Amniotic stem cell (primary cell): ENCODE measurements around the gene ADORA1.

Source experiments
- DNase-seq: peaks from one replicate; lab custom pipeline; 2025; lab: John Stamatoyannopoulos, UW

ADORA1 gene

DNA sequence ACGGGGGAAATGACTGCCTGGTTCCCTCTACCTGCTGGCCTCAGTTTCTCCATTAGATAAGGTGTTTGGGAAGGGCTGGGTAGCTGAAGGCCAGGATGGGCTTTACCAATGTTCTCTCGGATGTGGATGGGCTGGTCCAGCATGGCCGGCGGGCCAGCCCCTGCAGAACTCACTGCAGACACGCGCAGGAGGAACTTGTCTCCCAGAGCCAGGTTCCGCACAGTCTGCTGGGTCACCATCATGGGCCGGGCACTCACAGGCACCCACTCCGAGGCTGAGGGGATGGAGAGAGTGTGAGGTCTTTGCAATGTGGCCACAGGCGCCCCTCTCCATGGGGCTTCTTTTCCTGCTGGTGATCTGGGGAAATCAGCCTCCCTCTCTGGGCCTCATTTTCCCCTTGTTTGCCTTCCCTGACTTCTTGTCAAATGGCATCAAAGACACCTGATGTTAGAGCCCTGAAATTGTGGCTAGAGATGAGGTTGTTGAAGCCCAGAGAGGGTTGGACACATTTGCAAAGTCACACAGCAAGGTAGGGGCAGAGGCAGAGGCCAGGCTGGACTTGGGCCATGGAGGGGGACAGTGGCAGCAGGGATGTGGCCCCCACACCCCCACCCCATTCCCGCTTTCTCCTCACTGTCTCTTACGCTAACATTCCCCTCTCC, 46.9 kb downstream of the ADORA1 start:
- DNase-seq = no peak

DNA sequence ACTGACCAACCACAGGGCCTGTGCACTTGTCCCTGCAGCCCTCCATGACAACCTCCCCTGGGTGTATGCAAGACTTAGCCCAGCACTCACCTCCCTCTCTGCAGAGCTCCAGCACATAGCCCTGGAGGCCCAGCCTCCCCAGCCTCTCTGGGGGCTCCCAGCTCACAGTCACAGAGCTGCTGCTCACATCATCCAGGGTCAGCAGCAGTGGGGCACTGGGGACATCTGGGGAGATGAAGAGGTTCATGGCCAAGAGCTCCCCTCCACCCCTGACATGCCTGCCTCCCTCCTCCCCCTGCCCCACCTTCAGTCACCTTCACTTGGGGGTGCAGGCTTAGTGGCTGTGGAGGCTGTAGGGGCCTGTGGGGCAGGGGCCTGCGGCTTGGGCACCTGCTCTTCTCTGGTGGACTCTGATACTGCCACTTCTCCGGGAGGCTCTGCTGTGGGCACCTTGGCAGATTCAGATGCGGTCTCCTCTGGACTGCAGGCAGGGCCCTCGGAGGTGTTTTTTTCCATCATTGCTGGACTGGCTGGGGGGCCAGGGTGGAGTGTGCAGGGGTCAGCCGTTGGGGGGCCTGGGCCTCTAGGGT, 47.8 kb downstream of the ADORA1 start, which contains the start of gene MYBPH:
Gene MYBPH (minus strand): TSS at position 590 of the 590 bp plus-strand sequence. CDS start 71 bp downstream, at position 519.
- DNase-seq = no peak

DNA sequence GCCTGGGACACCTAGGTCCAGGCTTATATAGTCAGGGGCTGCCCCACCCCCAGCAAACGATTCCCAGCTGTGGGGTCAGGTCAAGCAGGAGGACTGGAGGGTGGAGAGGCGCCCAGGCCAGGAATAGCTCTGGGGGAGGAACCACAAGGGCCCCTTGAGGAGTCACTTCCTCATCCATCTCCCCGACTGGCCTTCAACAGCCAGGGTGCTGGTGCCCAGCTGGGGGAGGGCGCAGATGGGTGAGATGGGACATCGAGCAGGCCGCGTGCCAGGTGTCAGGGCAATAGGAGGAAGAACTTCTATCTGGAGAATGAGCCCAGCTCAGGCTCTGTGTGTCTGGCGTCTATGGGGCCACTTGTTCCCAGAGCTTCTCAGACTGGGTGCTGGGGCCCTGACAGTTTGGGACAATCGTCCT, 48.3 kb downstream of the ADORA1 start:
- no peak for DNase-seq

DNA sequence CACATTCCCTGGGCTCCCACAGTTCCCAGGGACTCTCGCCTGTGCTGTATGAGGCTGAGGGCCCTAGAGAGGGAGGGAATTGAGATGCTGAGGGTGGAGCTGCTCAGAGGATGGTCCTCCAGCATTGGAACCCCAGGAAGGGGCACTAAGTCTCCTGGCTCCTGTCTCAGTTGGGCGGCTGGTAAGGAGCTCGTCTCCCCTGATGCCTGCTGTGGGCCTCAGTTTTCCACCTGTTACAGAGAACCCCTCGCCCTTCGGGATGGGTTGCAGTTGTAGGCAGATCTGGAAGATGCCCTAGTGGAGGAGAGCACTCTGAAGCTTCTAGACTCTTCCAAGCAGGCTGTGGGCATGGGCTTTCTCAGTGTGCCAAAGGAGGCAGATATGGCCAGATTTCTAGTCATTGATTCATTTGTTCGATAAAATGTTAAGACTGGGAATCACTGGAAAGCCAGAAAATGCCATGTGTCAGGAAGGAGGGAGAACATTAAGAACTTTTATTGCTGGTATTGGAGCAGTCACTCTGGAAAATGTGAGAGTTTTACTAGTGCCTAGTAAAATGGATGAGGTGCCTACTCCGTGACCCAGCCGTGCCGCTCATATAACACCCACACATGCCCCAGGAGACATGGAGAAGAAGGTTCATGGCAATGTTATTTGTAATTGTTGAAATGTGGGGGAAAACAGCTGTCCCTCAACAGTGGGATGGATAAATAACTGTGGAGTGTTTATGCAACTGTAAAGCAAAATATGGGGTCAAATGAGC, 48.9 kb downstream of the ADORA1 start:
- DNase-seq = no peak

DNA sequence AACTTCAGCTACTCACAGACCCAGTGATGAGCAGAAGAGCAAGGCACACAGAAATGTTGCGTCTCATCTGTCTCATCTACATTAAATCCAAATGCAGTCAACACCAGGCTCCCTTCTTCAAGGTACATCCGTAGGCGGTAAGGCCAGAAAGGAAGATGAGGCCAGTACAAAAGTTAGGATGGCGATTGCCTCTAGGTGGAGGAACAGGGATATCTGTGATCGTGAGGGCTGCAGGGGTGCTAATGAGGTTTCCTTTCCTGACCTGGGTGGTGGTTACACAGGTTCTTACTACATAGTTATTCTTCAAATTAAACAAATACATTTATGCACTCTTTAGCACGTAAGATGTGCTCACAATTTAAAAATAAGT, 49.5 kb downstream of the ADORA1 start:
- no peak for DNase-seq

DNA sequence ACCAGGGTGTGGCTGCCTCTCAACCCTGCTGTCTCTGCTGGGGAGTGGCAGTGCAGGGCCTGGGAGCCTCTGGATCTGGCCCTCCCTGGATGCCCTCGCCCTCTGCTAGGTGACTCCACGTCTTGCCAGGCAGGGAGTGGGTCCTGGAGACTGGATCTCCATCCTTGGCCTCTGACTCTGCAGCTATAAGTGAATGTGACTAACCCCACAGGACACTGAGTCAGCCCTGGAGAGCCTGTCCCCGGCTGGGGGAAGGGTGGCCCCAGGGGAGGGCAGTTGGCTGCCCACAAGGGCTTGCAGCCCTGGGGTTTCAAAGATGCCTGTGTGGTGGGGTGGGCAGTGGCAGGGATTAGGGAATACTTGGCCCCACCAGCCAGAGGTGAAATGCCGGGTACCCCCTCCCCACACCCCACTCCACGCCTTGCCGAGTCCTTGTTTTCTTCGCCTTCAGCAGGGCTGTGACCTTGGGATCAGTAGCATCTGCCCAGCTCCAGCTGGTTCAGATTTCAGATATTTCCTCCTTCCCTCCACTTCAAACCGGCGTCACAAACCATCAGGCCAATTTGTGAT, 50.0 kb downstream of the ADORA1 start:
- DNase-seq = no peak

DNA sequence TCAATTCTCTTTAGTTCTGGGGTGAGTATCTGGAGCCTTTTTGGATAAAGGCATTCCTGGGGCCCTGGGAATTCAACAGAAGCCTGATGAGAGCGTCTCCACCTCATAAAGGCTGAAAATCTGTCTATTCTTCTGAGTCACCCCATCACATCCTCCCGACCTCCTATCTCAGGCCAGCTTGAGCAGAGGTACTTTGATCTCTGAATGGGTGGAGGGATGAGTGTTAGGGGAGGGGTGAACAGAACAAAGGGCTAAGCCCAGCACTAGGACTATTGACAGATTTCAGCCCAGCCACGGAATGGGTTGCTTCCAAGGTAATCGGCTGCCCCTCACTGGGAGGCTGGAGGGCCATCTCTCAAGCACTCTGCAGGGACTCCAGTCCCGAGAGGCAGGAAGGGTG, 50.6 kb downstream of the ADORA1 start:
- DNase-seq = no peak

DNA sequence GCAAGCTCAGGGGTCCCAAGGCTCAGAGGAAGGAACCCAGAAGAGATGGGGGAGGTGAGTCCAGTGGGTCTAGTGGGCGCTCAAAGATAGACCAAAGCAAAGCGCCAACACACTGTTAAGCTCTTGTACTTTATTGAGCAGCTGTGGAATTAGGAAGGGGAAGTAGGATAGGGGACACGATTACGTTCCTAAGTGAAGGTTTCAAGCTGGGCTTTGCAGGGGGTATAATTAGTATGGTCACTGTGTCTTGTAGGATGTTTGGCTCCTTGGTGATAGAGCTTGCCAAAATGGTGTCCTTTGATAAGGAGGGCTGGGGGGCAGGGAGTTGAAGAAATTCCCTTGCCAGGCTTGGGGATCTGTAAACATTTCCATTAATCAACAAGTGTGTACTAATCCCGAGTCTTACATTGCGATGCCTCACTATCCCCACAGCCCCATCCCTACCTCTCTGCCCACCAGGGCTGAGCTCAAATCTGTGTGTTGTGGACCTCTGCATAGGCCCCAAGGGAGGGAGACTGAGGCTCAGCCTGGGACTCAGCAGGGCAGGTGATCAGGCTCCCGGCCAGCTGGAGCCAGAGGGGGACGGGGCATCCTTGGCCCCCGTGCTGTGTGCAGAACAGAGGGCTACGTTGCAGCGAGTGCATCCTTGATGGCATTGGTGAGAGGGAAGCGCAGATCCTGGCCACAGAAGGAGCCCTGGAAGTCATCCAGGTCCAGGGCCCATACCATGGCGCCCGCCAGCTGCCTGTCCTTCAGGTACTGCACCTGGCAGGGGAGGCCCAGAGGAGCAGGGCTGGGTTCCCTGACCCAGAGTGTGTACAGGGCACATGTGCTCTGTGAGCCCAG, 51.5 kb downstream of the ADORA1 start:
- DNase-seq = no peak

DNA sequence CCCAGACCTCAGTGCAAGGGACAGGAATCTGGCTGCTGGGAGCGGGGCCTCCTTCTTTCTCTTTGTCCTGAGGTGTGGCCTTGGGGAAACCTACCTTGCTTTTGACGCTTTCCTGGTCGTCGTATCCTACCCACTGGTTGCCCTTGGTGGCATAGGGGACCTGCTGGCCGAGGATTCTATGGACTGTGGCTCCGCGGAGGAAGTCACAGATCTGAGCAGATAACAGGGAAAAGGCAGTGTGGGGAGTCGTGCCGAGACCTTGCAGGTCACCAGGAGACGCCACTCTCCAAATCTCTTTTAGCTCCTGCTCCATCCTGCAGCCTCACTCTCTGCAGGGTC, 52.1 kb downstream of the ADORA1 start:
- no peak for DNase-seq

DNA sequence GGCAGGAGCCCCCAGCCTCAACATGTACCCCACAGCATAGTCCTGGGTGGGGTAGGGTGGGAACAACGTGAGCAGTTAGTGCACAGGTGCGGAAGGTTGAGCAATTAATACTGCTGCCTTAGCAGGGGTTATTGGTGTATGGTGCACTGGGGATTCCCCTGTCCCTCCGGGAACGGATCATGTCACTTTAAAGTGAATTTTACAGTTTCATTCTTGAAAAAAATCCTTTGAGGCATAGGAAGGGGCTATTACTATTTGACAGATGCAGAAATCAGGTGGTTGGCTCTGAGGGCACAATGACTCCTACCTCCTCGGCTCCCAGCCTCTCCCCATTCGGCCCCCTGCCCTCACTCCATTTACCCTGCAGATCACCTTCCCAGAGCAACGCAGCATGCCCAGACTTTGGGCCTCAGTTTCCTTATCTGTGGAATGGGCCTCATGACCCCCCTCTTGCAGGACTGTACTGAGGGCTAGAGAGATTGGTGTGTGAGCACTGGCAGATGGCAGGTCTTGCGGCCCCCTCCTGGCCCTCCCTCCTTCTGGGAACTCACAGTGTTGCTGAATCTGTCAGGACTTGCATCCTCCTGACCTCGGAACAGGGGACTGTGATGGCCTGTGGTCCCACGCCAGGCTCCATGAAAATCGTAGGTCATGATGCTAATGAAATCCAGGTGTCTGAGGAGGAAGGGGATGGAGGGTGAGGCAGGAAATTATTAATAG, 53.2 kb downstream of the ADORA1 start:
- no peak for DNase-seq

DNA sequence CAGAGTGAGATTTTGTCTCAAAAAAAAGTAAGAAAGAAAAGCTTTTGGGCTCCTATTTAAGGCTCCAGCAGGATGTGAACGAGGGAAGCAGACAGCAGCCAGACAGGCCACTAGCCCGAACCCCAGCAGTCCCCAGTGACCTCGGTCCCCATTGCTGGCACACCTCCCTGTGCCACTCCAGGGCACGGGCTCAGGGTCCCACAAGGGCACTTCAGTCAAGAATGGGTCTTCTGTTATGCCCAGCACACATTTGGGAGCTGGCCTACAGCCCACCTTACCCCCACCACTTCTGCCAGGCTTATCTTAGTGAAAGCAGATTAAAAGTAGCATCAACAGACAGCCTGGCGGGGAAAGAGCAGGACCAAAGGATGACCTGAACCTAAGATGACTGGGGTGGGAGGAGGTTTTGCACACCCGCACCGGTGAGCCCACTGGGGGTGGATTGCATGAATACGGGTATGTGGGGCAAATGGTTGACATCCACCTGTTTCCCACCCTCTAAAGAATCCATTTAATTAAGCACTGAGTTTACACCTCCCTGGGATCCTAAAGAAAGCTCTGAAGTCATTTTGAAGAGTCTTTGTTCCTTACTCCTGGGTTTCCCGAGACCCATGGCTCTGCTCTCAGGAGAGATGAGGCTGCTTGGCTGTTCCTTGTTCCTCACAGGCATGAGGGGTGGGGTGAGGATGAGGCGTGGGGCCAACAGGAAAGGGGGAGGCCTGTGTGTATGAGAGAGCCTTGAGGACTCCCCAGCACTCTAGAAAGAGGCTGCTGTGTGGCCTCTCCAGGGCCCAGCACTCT, 54.3 kb downstream of the ADORA1 start:
- no peak for DNase-seq

DNA sequence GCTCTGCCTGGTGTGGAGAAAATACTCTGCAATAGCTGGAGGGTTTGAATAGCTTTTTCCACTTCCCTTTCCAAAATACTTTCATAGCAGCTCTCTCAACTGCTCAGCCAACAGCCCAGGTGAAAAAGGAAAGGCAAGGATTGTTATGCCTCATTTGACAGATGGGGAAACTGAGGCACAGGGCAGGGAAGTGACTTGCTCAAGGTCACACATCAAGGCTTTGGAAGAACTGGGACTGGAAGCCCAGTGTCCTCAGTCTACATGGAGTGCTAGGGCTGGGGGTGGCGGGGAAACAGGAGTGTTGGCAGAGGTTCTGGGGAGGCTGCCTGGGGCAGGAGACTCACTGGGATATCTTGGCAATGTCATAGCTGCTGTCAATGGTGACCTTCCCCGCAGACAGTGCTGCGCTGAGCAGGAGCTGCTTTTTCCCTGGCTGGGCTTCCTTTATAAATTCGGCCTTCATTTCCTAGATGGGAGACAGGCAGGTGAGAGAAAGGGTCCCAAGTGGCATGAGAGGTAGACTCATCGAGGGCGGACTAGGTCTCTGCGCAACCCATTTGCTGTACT, 54.9 kb downstream of the ADORA1 start:
- DNase-seq = no peak

DNA sequence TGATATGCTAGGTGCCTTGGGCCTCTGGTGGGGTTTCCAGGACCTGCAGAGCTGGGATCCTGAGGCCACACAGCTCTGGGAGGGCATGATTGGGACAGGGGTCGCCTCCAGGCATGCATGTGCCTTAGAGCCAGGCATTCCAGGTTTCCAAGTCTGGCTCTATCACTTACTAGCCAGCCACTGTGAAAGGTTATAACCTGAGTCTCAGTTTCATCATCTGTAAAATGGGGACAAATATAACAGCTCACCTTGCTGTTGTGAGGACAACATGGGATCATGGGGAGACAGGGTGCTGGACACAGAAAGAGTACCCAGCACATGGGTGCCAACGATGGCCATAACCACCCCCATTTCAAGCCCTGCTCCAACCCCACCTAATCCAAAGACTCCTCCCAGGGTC, 56.3 kb downstream of the ADORA1 start:
- no peak for DNase-seq

DNA sequence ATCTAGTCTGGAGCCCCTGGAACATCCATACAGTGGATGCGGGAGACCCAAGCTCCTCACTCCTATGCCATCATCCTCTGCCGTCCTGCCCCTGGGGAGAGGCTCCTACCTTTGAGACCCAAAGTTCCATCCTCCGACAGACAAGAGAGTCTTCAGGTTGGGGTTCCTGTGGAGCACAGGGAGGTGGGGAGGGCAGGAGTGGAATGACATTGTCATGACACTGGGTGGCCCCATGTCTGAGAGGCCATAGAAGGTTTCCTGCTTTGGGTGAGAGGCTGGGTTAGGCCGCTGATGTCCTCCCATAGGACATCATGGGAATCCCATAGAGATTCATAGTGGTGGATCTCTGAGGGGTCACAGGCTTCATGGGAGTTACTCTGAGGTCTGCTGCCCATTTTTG, 56.9 kb downstream of the ADORA1 start:
- DNase-seq = no peak

DNA sequence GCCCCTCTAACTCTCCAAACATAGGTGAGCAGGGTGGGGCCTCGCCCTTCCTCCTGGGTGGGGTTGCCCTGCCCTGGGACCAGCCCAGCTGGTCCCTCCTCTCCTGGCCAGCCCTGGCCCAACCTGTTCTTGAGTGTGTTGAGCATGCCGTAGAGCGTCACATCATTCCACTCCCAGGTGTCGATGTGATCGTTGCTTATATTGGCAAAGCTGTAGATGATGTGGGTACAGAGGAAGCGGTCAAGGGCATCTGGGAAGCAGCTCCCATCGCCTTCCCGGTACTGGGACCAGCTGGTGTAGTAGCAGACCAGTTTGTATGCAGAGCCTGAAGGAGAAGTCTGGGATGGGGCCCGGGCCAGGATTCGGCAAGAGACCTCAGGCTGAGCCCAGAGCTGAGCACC, 57.5 kb downstream of the ADORA1 start:
- no peak for DNase-seq

DNA sequence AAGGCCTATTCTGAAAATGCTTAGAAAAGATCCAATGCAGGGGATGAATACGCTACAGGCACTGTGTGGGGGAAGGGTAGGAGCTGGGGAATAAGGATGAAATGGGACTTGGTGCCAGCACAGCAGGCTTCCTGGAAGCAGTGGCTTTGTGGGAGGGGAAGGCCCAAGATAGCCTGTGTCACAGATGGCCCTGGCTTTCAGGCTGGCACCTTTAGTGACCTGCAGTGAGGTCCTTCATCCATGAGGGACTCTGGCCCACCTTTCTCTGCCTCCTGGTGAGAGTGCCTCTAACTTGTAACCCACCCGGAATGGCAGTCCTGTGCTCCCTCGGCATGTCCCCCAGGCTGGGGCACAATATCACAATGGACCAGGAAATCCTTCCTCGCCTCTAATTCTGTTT, 58.1 kb downstream of the ADORA1 start:
- DNase-seq = no peak

DNA sequence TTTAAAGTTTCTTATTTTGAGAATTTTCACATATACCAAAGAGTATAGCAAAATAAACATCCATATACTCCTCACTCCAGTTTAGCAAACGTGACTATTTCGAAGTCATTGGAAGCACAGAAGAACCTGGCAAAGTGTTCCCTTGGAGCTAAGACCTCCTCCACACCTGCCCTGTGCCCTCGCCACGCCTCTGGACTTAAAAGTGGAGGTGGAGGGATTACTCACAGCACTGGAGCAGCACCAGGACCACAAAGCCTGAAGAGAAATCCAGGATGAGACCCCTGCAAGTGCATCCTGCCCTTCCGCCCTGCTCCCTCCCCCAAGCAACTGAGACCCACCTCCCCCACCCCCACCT, 58.5 kb downstream of the ADORA1 start:
- DNase-seq = no peak

DNA sequence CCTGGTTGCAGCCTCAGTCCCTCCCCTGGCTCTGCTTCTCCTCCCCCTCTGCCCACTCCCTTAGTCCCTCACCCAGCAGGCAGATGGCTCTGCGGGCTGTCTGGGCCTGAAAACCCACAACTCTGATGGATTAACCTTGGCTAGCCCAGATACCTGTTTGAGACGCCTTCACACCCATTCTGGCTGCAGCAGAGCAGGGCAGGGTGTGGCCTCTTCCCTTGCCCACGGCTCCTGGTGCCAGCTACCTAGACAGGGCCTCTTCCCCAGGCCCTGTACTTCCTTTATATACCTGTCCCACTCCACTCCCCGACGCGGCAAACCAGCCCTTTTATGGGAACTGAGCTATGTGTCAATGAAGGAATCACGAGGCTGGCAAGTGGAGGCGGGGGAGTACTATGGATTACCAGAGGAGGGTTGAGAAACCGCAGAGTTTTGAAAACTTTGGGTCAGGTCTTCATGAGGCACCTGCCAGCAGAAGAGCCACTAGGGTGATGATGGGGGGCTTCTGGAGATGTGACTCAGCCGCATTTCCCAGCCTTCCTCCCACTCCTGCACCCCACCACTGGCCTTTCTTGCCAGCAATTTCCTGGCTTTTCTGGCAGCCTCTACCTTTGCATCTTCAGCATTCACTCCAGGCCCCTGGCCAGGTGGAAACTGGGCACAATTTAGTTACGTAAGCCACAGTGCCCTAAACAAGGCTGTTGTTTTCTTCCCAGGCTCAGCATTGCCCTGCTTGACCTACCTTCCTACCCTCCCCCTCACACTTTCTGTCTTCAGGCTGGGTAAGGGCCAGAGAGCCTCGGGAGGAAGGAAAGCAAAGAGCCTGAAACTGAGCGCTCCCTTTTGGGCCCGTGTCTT, 59.1 kb downstream of the ADORA1 start, which contains the start of gene CHI3L1:
Gene CHI3L1 (minus strand): TSS at position 259 of the 858 bp plus-strand sequence. CDS start 81 bp downstream, at position 178.
- no peak for DNase-seq

DNA sequence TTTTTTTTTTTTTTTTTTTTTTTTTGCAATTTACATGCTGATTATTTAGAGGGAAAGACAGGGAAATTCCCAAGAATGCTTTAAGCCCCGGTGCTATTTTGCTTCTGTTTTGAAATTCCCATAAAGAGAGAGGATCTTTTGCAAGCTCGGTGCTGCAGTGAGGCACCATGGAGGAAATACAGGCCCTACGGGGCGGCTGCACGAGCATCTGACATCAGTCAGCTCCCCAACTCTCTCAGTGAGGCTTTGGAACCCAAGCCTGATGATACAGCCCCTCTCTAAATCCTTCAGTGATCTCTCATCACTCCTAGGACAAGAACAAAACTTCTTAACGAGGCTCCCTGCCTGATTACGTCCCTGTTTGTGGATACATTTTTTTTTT, 59.8 kb downstream of the ADORA1 start:
- no peak for DNase-seq
